ENCODE data around the gene SPI1. TPM values are rescaled to one million over a fixed set of nuclear protein-coding genes. Genes with fewer than 3 reads are reported as not detected.

Gene SPI1
- total RNA-seq, 1 experiment from 2014 or later: 0.31 TPM

DNA sequence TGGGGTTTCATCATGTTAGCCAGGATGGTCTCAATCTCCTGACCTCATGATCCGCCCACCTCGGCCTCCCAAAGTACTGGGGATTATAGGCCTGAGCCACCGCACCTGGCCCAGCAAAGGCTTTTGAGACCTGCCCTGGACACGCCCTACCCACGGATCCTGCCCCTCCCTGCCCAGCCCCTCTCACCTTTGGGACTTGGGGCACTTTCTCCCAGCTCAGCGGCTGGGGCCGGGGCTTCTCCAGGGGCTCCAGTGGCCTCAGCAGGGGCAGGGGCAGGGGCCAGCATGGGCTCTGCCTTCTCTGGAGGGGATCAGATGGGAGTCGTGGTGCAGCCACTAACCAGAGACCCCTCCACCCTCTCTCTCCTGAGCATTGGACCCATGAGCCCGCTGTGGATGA lies 28.0 kb downstream of the SPI1 start:
- H3K27me3 ChIP-seq (ENCODE audit: control insufficient read depth, insufficient read depth, low read length): no peaks in the 10 kb centered on the region
- intact Hi-C loops (cut with micrococcal nuclease; ENCODE audit: unreplicated experiment): loop anchor here (10.0 kb wide), 2 partner anchors 96 to 176 kb away; partner anchors contain the start of genes ARFGAP2 and NR1H3
- BruUV-seq (replicated peaks): no TSS peak
- in situ Hi-C loops (cut with HindIII; ENCODE audit: low pct_unique_long_range_greater_than_20kb, low sequenced_read_pairs): no loop called here
- H3K27ac ChIP-seq (ENCODE audit: low read length): no peak overlapping the region
- CTCF ChIA-PET: interaction anchor here (0.6 kb wide), 2 partner anchors 42 to 172 kb away, joined by 4 read pairs; no protein-coding TSS in a partner anchor
- H3K9me3 ChIP-seq (ENCODE audit: control insufficient read depth, insufficient read depth, low read depth, low read length): no peaks in the 10 kb centered on the region
- DNase-seq (ENCODE audit: low read depth, low spot score) (no peak), ATAC-seq (no peak)
- H3K4me3 ChIP-seq (ENCODE audit: low read depth in 2 of 2, low read length in 2 of 2): no peak overlapping the region
- POLR2A ChIA-PET: no interaction called here
- no peaks in the 10 kb centered on the region for H3K4me1 ChIP-seq (ENCODE audit: control insufficient read depth, insufficient read depth, low read length)
- TF ChIP-seq, protein P1, sequence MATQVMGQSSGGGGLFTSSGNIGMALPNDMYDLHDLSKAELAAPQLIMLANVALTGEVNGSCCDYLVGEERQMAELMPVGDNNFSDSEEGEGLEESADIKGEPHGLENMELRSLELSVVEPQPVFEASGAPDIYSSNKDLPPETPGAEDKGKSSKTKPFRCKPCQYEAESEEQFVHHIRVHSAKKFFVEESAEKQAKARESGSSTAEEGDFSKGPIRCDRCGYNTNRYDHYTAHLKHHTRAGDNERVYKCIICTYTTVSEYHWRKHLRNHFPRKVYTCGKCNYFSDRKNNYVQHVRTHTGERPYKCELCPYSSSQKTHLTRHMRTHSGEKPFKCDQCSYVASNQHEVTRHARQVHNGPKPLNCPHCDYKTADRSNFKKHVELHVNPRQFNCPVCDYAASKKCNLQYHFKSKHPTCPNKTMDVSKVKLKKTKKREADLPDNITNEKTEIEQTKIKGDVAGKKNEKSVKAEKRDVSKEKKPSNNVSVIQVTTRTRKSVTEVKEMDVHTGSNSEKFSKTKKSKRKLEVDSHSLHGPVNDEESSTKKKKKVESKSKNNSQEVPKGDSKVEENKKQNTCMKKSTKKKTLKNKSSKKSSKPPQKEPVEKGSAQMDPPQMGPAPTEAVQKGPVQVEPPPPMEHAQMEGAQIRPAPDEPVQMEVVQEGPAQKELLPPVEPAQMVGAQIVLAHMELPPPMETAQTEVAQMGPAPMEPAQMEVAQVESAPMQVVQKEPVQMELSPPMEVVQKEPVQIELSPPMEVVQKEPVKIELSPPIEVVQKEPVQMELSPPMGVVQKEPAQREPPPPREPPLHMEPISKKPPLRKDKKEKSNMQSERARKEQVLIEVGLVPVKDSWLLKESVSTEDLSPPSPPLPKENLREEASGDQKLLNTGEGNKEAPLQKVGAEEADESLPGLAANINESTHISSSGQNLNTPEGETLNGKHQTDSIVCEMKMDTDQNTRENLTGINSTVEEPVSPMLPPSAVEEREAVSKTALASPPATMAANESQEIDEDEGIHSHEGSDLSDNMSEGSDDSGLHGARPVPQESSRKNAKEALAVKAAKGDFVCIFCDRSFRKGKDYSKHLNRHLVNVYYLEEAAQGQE (IDR thresholded peaks at IDR 0.05; ENCODE audit: insufficient read depth in 1 of 2, low read depth in 2 of 2, low read length in 1 of 2): no peak
- TF ChIP-seq POLR2AphosphoS5 (IDR thresholded peaks at IDR 0.05; ENCODE audit: low read depth, low read length) (no peak), TCF7L2 (IDR thresholded peaks at IDR 0.05; ENCODE audit: low read depth, low read length) (no peak), SIN3A (IDR thresholded peaks at IDR 0.05; ENCODE audit: borderline replicate concordance, insufficient read depth, low read depth, low read length) (no peak)
- TF ChIP-seq, protein P2, sequence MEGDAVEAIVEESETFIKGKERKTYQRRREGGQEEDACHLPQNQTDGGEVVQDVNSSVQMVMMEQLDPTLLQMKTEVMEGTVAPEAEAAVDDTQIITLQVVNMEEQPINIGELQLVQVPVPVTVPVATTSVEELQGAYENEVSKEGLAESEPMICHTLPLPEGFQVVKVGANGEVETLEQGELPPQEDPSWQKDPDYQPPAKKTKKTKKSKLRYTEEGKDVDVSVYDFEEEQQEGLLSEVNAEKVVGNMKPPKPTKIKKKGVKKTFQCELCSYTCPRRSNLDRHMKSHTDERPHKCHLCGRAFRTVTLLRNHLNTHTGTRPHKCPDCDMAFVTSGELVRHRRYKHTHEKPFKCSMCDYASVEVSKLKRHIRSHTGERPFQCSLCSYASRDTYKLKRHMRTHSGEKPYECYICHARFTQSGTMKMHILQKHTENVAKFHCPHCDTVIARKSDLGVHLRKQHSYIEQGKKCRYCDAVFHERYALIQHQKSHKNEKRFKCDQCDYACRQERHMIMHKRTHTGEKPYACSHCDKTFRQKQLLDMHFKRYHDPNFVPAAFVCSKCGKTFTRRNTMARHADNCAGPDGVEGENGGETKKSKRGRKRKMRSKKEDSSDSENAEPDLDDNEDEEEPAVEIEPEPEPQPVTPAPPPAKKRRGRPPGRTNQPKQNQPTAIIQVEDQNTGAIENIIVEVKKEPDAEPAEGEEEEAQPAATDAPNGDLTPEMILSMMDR (IDR thresholded peaks at IDR 0.05): no peak
- H3K36me3 ChIP-seq (ENCODE audit: control insufficient read depth, insufficient read depth, low read length): no peaks in the 10 kb centered on the region

DNA sequence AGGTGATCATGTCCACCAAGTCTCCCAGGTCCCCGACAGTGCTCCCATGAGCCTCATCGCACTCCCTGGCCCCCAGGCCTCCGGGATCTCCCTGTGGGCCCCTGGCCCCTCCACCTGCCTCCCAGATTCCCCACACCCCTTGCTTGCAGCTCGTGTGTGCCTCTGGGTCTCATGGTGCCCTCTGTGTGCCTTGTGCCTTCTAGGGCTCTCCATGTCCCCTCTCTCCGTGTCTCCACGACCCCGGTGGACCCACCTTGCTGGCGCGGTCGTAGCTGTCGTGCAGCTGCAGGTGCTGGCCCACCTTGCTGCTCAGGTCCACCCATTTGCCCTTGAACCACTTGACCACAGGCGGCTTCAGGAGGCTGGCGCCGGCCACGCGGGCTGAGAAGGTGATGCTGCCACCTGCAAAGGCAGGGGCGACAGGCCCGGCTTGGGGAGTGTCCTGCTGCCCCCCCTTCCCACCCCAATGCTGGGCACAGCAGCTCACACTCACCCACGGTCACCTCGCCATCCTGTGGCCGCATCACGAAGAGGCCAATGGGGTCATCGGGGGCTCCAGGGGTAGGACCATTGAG lies 28.7 kb downstream of the SPI1 start:
- TF ChIP-seq TCF7L2 (IDR thresholded peaks at IDR 0.05; ENCODE audit: low read depth, low read length) (no peak), POLR2AphosphoS5 (IDR thresholded peaks at IDR 0.05; ENCODE audit: low read depth, low read length) (no peak), SIN3A (IDR thresholded peaks at IDR 0.05; ENCODE audit: borderline replicate concordance, insufficient read depth, low read depth, low read length) (no peak)
- TF ChIP-seq, protein P1 (IDR thresholded peaks at IDR 0.05; ENCODE audit: insufficient read depth in 1 of 2, low read depth in 2 of 2, low read length in 1 of 2): no peak
- TF ChIP-seq, protein P2 (IDR thresholded peaks at IDR 0.05): no peak
- ChIA-PET POLR2A (interaction anchor here (0.6 kb wide), 1 partner anchor 57 kb away, joined by 5 read pairs; no protein-coding TSS in a partner anchor), CTCF (interaction anchor here (0.6 kb wide), 3 partner anchors 43 to 171 kb away, joined by 3 to 4 read pairs (median 4); no protein-coding TSS in a partner anchor)
- ATAC-seq: no peak
- in situ Hi-C loops (cut with HindIII; ENCODE audit: low pct_unique_long_range_greater_than_20kb, low sequenced_read_pairs) (no loop called here), intact Hi-C loops (cut with micrococcal nuclease; ENCODE audit: unreplicated experiment) (loop anchor here (10.0 kb wide), 2 partner anchors 95 to 175 kb away; partner anchors contain the start of genes ARFGAP2 and NR1H3)
- H3K9me3 ChIP-seq (ENCODE audit: control insufficient read depth, insufficient read depth, low read depth, low read length): no peaks in the 10 kb centered on the region
- H3K27me3 ChIP-seq (ENCODE audit: control insufficient read depth, insufficient read depth, low read length): no peaks in the 10 kb centered on the region
- DNase-seq (ENCODE audit: low read depth, low spot score): no peak
- H3K4me1 ChIP-seq (ENCODE audit: control insufficient read depth, insufficient read depth, low read length): no peaks in the 10 kb centered on the region
- H3K4me3 ChIP-seq (ENCODE audit: low read depth in 2 of 2, low read length in 2 of 2): no peak overlapping the region
- no peaks in the 10 kb centered on the region for H3K36me3 ChIP-seq (ENCODE audit: control insufficient read depth, insufficient read depth, low read length)
- H3K27ac ChIP-seq (ENCODE audit: low read length): no peak overlapping the region
- BruUV-seq (replicated peaks): no TSS peak
